ENCODE measurements around the gene RIMBP2.

DNA sequence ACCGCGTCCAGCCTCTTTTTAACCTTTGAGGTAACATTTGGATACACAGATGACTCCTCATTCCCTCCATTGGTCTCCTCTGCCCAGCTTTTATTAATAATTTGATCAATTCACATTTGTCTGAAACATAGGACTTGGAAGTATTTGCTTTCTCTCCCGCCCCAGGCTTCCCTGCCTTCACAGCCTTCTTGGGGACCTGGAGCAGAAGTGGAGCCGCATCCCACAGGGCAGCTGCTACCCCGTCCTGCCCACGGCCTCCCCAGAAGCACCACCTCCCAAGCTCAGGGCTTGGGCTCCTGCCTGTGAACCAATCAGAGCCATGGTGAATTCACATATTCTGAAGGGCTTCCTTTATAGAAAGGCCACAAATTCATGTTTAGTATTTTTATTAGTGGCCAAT lies 280.8 kb downstream of the RIMBP2 start:
- TF ChIP-seq, protein P1, sequence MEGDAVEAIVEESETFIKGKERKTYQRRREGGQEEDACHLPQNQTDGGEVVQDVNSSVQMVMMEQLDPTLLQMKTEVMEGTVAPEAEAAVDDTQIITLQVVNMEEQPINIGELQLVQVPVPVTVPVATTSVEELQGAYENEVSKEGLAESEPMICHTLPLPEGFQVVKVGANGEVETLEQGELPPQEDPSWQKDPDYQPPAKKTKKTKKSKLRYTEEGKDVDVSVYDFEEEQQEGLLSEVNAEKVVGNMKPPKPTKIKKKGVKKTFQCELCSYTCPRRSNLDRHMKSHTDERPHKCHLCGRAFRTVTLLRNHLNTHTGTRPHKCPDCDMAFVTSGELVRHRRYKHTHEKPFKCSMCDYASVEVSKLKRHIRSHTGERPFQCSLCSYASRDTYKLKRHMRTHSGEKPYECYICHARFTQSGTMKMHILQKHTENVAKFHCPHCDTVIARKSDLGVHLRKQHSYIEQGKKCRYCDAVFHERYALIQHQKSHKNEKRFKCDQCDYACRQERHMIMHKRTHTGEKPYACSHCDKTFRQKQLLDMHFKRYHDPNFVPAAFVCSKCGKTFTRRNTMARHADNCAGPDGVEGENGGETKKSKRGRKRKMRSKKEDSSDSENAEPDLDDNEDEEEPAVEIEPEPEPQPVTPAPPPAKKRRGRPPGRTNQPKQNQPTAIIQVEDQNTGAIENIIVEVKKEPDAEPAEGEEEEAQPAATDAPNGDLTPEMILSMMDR (IDR thresholded peaks at IDR 0.05; ENCODE audit: insufficient read depth, low read length): no peak
- no peak for TF ChIP-seq POLR2AphosphoS5 (IDR thresholded peaks at IDR 0.05; ENCODE audit: low read depth)

All from HL-60 (cell line).